OCI-LY7 (cell line): Measurements from ENCODE around the gene PRF1. TPM values are rescaled to one million over a fixed set of nuclear protein-coding genes. Genes with fewer than 3 reads are reported as not detected.
A peak's percentile ranks its signal among the peaks of the same experiment; 100 is the strongest.

ENCODE experiments used
- BruUV-seq: library from RNA; stranded (reverse); fragments of 400-500 nt; replicated peaks from 2 replicates; lab custom pipeline; 2021; lab: Mats Ljungman, UMichigan
- CTCF ChIA-PET: fragments of 300-600 bp; sonication (Branson Sonifier 250); formaldehyde crosslinking; loops from one replicate; lab custom pipeline; 2022; ENCODE audit warnings: antibody characterized with exemption; ENCODE audit not compliant: unreplicated experiment; lab: Charles Lee
- POLR2A ChIA-PET: fragments of 300-600 bp; sonication (Branson Sonifier 250); formaldehyde crosslinking; loops from one replicate; lab custom pipeline; 2022; ENCODE audit warnings: antibody characterized with exemption; lab: Charles Lee
- DNase-seq: peaks from one replicate; pipeline ENCODE4 v3.0.0-alpha.2; 2015; ENCODE audit warnings: low spot score
- H2AFZ ChIP-seq: fragments of 200-600 bp; sonication (generic), shearing (Covaris generic); 2 replicates; pipeline ENCODE4 v1.6.1; 2014; ENCODE audit warnings: mild to moderate bottlenecking, antibody characterized with exemption, low read length, moderate library complexity
- H3K27ac ChIP-seq: fragments of 200-600 bp; sonication (generic); 2 replicates; pipeline ENCODE4 v1.5.1; 2014; ENCODE audit warnings: mixed run types, low read depth, mild to moderate bottlenecking, moderate library complexity, low read length, inconsistent platforms; ENCODE audit not compliant: poor library complexity, severe bottlenecking
- H3K36me3 ChIP-seq: fragments of 200-600 bp; sonication (generic); 2 replicates; pipeline ENCODE4 v1.6.1; 2014; ENCODE audit warnings: mild to moderate bottlenecking, antibody characterized with exemption, low read length, moderate library complexity, mixed read lengths; ENCODE audit not compliant: insufficient read depth
- H3K4me1 ChIP-seq: fragments of 200-600 bp; sonication (generic); 2 replicates; pipeline ENCODE4 v1.5.1; 2014; ENCODE audit warnings: mild to moderate bottlenecking, low read length; ENCODE audit not compliant: insufficient read depth, poor library complexity, severe bottlenecking
- H3K4me2 ChIP-seq: fragments of 200-600 bp; sonication (generic); 2 replicates; pipeline ENCODE4 v1.6.1; 2014; ENCODE audit warnings: mild to moderate bottlenecking, low read length
- H3K4me3 ChIP-seq: fragments of 200-600 bp; sonication (generic); 2 replicates; pipeline ENCODE4 v1.5.1; 2014; ENCODE audit warnings: mild to moderate bottlenecking, low read depth, low read length; ENCODE audit not compliant: poor library complexity, severe bottlenecking
- H3K79me2 ChIP-seq: fragments of 200-600 bp; sonication (generic); 2 replicates; pipeline ENCODE4 v1.6.1; 2016; ENCODE audit warnings: low read depth, mild to moderate bottlenecking, low read length, moderate library complexity, mixed read lengths; ENCODE audit not compliant: insufficient read depth
- H3K9me2 ChIP-seq: fragments of 200-600 bp; sonication (generic); 2 replicates; pipeline ENCODE4 v1.6.1; 2016; ENCODE audit warnings: mild to moderate bottlenecking, low read length, mixed read lengths; ENCODE audit not compliant: insufficient read depth
- H3K9me3 ChIP-seq: fragments of 200-600 bp; sonication (generic); 2 replicates; pipeline ENCODE4 v1.6.1; 2014; ENCODE audit warnings: mild to moderate bottlenecking, mixed run types, low read length, mixed read lengths
- H4K20me1 ChIP-seq: fragments of 200-600 bp; sonication (generic); 2 replicates; pipeline ENCODE4 v1.6.1; 2014; ENCODE audit warnings: mild to moderate bottlenecking, antibody characterized with exemption, low read length, moderate library complexity, mixed read lengths; ENCODE audit not compliant: insufficient read depth
- EZH2phosphoT487 ChIP-seq: fragments of 200-600 bp; sonication (generic); IDR thresholded peaks from 2 replicates; pipeline ENCODE4 v1.6.1; 2018; ENCODE audit warnings: low read depth, borderline replicate concordance, mild to moderate bottlenecking, mixed run types, antibody characterized with exemption, low read length, moderate library complexity, mixed read lengths
- intact Hi-C: fragments of 100-400 bp; cut with micrococcal nuclease; formaldehyde crosslinking; loops from one replicate; pipeline ENCODE4 v1.10.0; 2022; ENCODE audit not compliant: unreplicated experiment
- total RNA-seq, 2 experiments: library from RNA; depleted of rRNA in 1 of 2; stranded (reverse); fragments of >200 nt in 1 of 2; shearing (Covaris generic) in 1 of 2; gene quantifications; 2 replicates each; pipeline ENCODE4 v1.2.3, GENCODE V29; 2014 to 2022
- TF ChIP-seq, protein P1 (sequence below): fragments of 200-600 bp; sonication (generic); conservative IDR thresholded peaks from 2 replicates; pipeline ENCODE4 v1.5.1; 2014; ENCODE audit warnings: mild to moderate bottlenecking, antibody characterized with exemption, low read length, moderate library complexity, mixed read lengths

PRF1 gene
- total RNA-seq, 2 experiments from 2014 or later, result 5.8 to 7.0 TPM

DNA sequence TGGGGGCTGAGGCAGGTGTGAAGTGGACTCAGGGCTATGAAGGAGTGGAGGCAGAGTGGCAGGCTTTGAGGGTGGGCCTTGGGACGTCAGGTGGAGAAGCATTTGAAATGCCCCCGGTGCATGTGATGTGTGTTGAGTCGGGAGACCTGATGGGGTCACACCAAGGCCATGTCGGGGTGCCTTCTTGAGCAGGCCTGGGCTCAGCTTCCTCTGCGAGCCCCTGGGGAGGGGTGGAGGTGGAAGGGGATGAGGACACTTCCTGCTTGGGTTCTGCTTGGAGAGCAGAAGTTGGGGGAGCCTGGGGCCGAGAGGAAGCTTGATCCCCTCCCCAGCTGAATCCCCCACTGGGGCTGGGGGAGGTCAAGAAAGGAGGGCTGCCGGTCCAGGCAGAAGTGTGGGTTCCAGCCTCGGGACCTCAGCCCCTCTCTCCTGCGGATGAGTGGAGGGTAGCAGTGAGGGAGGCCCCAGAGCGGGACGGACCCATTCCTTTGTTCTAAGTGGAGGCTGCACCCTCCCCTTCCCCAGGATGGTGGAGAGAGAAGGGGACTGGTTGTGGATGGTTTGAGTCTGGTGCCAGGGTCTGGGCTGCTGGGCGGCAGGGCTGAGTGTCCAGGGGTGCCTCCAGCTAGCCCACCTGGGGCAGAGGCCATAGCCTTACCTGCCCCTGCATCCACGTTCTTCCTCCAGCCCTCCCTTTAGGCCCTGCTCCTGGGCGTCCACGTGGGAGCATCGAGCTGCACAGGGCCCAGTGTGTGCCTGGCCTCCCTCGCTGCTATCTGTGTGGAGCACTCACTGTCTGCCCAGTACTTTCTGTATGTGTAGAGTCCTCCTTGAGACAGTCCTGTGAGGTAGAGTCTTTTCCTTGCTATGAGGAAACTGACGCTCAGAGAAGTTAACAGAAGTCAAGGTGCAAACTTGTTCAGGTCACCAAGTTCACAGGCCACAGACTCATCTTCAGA is 36.7 kb downstream of the PRF1 start:
- ChIA-PET CTCF (no interaction called here), POLR2A (interaction anchor here (0.8 kb wide), 1 partner anchor 8 kb away, joined by 3 read pairs; no protein-coding TSS in a partner anchor)
- Histone ChIP-seq H3K36me3 (peaks cover 53% of the 10 kb centered on the region; the same call in 1 of the 2 replicates), H3K9me3 (no peaks in the 10 kb centered on the region), H3K79me2 (no peaks in the 10 kb centered on the region), H3K4me2 (no peak overlapping the region), H4K20me1 (no peaks in the 10 kb centered on the region), H3K4me1 (peaks cover 30% of the 10 kb centered on the region), H3K4me3 (no peak overlapping the region), H2AFZ (no peak overlapping the region), H3K9me2 (no peaks in the 10 kb centered on the region), H3K27ac (no peak overlapping the region)
- TF ChIP-seq, protein P1, sequence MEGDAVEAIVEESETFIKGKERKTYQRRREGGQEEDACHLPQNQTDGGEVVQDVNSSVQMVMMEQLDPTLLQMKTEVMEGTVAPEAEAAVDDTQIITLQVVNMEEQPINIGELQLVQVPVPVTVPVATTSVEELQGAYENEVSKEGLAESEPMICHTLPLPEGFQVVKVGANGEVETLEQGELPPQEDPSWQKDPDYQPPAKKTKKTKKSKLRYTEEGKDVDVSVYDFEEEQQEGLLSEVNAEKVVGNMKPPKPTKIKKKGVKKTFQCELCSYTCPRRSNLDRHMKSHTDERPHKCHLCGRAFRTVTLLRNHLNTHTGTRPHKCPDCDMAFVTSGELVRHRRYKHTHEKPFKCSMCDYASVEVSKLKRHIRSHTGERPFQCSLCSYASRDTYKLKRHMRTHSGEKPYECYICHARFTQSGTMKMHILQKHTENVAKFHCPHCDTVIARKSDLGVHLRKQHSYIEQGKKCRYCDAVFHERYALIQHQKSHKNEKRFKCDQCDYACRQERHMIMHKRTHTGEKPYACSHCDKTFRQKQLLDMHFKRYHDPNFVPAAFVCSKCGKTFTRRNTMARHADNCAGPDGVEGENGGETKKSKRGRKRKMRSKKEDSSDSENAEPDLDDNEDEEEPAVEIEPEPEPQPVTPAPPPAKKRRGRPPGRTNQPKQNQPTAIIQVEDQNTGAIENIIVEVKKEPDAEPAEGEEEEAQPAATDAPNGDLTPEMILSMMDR, result no peak
- TF ChIP-seq EZH2phosphoT487, result no peak
- DNase-seq, result no peak
- no TSS peak for BruUV-seq
- intact Hi-C loops, result no loop called here

- CTCF ChIA-PET, result no interaction called here
- POLR2A ChIA-PET, result interaction anchor here (0.8 to 1.4 kb wide), 2 partner anchors 9 to 11 kb away, joined by 3 to 4 read pairs; no protein-coding TSS in a partner anchor
- peak; percentile 63 for DNase-seq
Observed at GRCh38 chr10:70564901-70565351, 37.6 kb downstream of the PRF1 start.

More at GRCh38 chr10:70564901-70565351, 37.6 kb downstream of the PRF1 start:
- no peaks in the 10 kb centered on the region for H3K9me2 ChIP-seq
- H3K36me3 ChIP-seq, result peaks cover 52% of the 10 kb centered on the region; the same call in 1 of the 2 replicates
- TF ChIP-seq EZH2phosphoT487, result no peak
- TF ChIP-seq, protein P1, result peak; percentile 73
- no peak overlapping the region for H3K4me2 ChIP-seq
- no peaks in the 10 kb centered on the region for H3K79me2 ChIP-seq
- intact Hi-C loops, result no loop called here
- no peak overlapping the region for H2AFZ ChIP-seq
- H3K27ac ChIP-seq, result no peak overlapping the region
- H3K4me1 ChIP-seq, result peaks cover 39% of the 10 kb centered on the region
- no TSS peak for BruUV-seq
- no peaks in the 10 kb centered on the region for H4K20me1 ChIP-seq
- no peak overlapping the region for H3K4me3 ChIP-seq
- no peaks in the 10 kb centered on the region for H3K9me3 ChIP-seq
